ENCODE data around the gene GOLT1A. TPM values are rescaled to one million over a fixed set of nuclear protein-coding genes. Genes with fewer than 3 reads are reported as not detected.

The GOLT1A gene
- total and polyA plus RNA-seq, 2 of the 8 experiments (the other 6 are each of a cell fraction or from before 2014, with no cell fraction given): 7.5 to 8.5 TPM

GRCh38 chr1:204249736-204250427 is 36.1 kb upstream of the GOLT1A start:
- Histone ChIP-seq H2BK120ac (replicated peaks; ENCODE audit: low read depth, low read length) (no peak overlapping the region), H2AK5ac (ENCODE audit: low read depth, low read length) (no peak overlapping the region), H3K9ac (replicated peaks in 1 of 4; ENCODE audit: extremely low read depth in 1 of 4, low read depth in 3 of 4, low read length in 3 of 4) (no peak overlapping the region), H3K18ac (ENCODE audit: extremely low read depth, low read length) (no peak overlapping the region), H4K91ac (replicated peaks; ENCODE audit: insufficient read length, low read length) (no peak overlapping the region), H2BK20ac (ENCODE audit: low read length) (peak overlapping the region; percentile 43; the same call in 1 of the 2 replicates), H3K79me1 (ENCODE audit: low read depth, low read length) (no peaks in the 10 kb centered on the region), H3K9me3 (ENCODE audit: insufficient read depth in 2 of 2, low read depth in 1 of 2, low read length in 1 of 2) (no peaks in the 10 kb centered on the region), H4K20me1 (replicated peaks in 1 of 2; ENCODE audit: control insufficient read depth in 1 of 2, insufficient read depth in 2 of 2, low read length in 2 of 2) (no peaks in the 10 kb centered on the region), H3K4me2 (ENCODE audit: insufficient read depth in 1 of 2, low read depth in 2 of 2, low read length in 2 of 2) (no peak overlapping the region; a peak in 1 of 4 replicates), H3K23ac (ENCODE audit: insufficient read length) (no peak overlapping the region), H2BK15ac (ENCODE audit: low read length) (peak overlapping the region; percentile 47; the same call in 1 of the 2 replicates), H3K4me3 (ENCODE audit: extremely low read depth in 1 of 4, insufficient read depth in 2 of 4, low read depth in 3 of 4, low read length in 4 of 4) (no peak overlapping the region), H3K36me3 (ENCODE audit: control insufficient read depth in 2 of 4, insufficient read depth in 4 of 4, low read length in 3 of 4) (no peaks in the 10 kb centered on the region), H2AFZ (ENCODE audit: low read length) (no peak overlapping the region), H2BK12ac (ENCODE audit: low read depth, low read length) (peak overlapping the region; percentile 46; the same call in 1 of the 2 replicates), H3K4ac (replicated peaks; ENCODE audit: insufficient read length, low read depth, low read length) (no peak overlapping the region), H3K4me1 (replicated peaks in 1 of 4; ENCODE audit: control insufficient read depth in 3 of 4, insufficient read depth in 4 of 4, low read length in 3 of 4) (peaks cover 5 to 14% (median 11%) of the 10 kb centered on the region in 4 experiments), H4K5ac (ENCODE audit: insufficient read length, low read depth, low read length) (no peak overlapping the region), H3K56ac (replicated peaks; ENCODE audit: insufficient read length, low read depth, low read length) (no peak overlapping the region), H3K27me3 (replicated peaks in 1 of 4; ENCODE audit: control insufficient read depth in 3 of 4, extremely low read depth in 1 of 4, insufficient read depth in 3 of 4, low read length in 3 of 4) (no peaks in the 10 kb centered on the region), H3K23me2 (ENCODE audit: low read depth, low read length) (no peaks in the 10 kb centered on the region), H2BK5ac (ENCODE audit: low read depth, low read length) (no peak overlapping the region; the same call in 1 of the 2 replicates), H4K8ac (ENCODE audit: extremely low read depth, insufficient read depth, low read length) (no peak overlapping the region), H3K27ac (ENCODE audit: low read depth, low read length) (no peak overlapping the region), H3K14ac (ENCODE audit: insufficient read length) (no peak overlapping the region), H3K79me2 (ENCODE audit: control insufficient read depth in 1 of 2, insufficient read depth in 2 of 2, low read length in 2 of 2) (no peaks in the 10 kb centered on the region)
- FAIRE-seq (no peak), DNase-seq (ENCODE audit: low read depth in 1 of 2, low spot score in 2 of 2) (no peak)
- CTCF ChIA-PET (ENCODE audit: partially characterized antibody): interaction anchor here (0.8 to 15.3 kb wide), 6 partner anchors 10 to 253 kb away, joined by 3 to 318 read pairs (median 4); partner anchors contain the start of genes GOLT1A and PLEKHA6
- WGBS, 2 experiments (ENCODE audit: extremely low coverage in 1 of 2, insufficient coverage in 1 of 2, insufficient read length in 1 of 2, insufficient replicate concordance in 2 of 2, low coverage in 1 of 2, low lambda C conversion rate in 2 of 2, missing lambda C conversion rate in 1 of 2): 76% methylated on average over 7 of the region's 7 CpGs; no CpG with 5 or more reads in 1 of the 2 experiments
- TF ChIP-seq EGR1 (IDR thresholded peaks at IDR 0.05; ENCODE audit: borderline replicate concordance, low read depth, low read length) (no peak), BACH1 (IDR thresholded peaks at IDR 0.05; ENCODE audit: low read length) (no peak), GABPA (IDR thresholded peaks at IDR 0.05; ENCODE audit: borderline replicate concordance, insufficient read depth, low read length) (no peak), TCF12 (IDR thresholded peaks at IDR 0.05; ENCODE audit: low read depth, low read length) (no peak), CHD1 (IDR thresholded peaks at IDR 0.05; ENCODE audit: low read depth, low read length) (no peak), JUN (IDR thresholded peaks at IDR 0.05; ENCODE audit: low read depth, low read length) (no peak), ASH2L (IDR thresholded peaks at IDR 0.05; ENCODE audit: low read length) (no peak), MAX (IDR thresholded peaks at IDR 0.05) (no peak), RBBP5 (IDR thresholded peaks at IDR 0.05; ENCODE audit: borderline replicate concordance, low read depth, low read length) (no peak), TAF1 (IDR thresholded peaks at IDR 0.05; ENCODE audit: low read depth, low read length) (no peak), SIRT6 (IDR thresholded peaks at IDR 0.05; ENCODE audit: low read length) (no peak), HDAC2 (IDR thresholded peaks at IDR 0.05; ENCODE audit: borderline replicate concordance in 1 of 2, low read depth in 2 of 2, low read length in 2 of 2) (no peak)
- POLR2A ChIA-PET (ENCODE audit: partially characterized antibody): no interaction called here
